Raji (cell line): ENCODE results near the gene FAM193A.

Source experiments
- POLR2A ChIP-seq: IDR thresholded peaks from 2 replicates; pipeline ENCODE4 v1.6.1; 2011; ENCODE audit warnings: low read depth, low read length, control low read depth; ENCODE audit not compliant: insufficient read depth

Gene FAM193A

DNA sequence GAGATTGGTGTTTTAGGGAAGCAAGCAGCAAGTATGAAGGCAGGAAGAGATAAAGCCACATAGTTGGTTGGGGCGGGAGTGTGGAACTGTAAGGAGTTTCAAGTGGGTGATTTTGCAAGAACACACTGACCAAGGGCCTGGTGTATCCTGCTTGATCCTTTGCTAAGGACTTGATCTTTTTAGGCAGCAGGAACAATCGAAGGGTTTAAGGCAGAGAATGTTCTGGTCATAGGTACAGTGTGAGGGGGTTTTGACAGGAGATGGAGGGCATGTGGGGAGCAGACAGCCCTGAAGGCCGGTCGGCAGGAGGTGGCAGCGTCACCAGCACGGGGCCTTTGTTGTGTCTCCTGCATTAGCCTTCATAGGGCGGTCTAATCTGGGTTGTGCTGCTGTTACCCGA is 54.7 kb downstream of the FAM193A start:
- no peak for TF ChIP-seq POLR2A

DNA sequence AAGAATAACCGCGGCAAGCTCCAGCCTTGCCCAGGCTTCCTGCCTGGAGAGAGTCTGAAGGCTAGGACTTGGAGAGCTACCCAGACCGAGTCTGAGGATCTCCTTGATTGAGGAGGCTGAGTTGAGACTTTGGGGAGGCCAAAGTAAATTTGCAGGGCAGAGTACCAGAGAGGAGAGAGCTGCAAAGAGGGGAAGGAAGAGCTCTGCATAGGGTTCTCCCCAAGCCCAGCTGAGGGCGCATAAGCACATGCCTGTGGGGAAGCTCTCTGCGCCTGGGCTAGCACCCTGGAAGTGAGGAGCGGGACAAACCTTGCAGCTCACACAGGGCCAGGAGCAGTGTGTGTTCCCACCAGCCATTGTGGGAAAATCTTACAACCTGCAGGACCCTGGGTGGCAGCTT is 56.1 kb downstream of the FAM193A start:
- no peak for TF ChIP-seq POLR2A

DNA sequence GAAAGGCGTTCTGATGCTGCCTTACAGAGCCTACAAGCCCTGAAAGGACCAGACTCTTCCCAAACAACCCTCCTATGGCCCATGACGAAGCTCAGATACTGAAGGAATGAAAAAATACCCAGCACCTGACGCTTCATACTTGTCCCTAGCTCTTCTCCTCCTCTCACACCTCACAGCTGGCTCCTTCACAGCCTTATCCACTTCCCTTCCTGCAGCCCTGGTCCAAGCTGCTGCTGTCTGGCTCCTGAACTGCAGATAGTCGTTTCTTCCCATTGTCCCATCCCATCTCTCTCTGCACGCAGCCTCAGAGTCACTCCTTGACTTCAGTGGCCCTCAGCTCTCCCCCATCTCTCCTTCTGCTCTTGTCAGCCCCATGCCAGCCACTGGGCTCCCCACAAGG is 56.6 kb downstream of the FAM193A start:
- no peak for TF ChIP-seq POLR2A

GRCh38 chr4:2595436-2595835 is 59.0 kb downstream of the FAM193A start:
- no peak for TF ChIP-seq POLR2A

DNA sequence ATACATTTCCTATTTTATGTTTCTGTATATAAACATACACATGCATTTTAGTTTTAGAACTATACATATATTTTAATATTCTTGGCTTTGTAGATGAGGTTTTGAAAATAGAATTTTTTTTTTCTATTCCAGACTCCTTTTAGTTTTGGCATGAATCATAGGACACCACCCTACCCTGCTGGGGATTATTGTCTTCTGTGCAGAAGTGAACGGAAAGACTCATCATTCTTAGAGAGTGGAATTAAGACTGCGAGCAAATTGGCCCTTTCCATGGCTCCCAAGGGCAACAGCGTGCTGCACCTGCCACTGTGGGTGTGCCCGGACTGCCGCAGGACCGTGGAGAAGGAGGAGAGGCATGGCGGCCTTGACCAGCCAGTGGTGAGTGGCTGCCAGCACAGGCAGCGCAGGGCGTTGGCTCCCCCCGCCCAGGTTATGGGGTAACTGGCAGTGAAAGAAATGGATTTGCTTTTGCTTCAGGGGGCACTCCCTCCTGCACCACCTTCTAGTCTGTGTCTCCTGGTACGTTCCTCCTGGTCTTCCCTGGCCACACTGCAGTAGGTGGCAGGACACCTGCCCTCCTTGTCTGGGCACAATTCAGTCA is 59.6 kb downstream of the FAM193A start:
- no peak for TF ChIP-seq POLR2A

- TF ChIP-seq POLR2A, result no peak
Measured at GRCh38 chr4:2596611-2597010, 60.2 kb downstream of the FAM193A start.

GRCh38 chr4:2598511-2599303 is 62.3 kb downstream of the FAM193A start:
- TF ChIP-seq POLR2A, result no peak

DNA sequence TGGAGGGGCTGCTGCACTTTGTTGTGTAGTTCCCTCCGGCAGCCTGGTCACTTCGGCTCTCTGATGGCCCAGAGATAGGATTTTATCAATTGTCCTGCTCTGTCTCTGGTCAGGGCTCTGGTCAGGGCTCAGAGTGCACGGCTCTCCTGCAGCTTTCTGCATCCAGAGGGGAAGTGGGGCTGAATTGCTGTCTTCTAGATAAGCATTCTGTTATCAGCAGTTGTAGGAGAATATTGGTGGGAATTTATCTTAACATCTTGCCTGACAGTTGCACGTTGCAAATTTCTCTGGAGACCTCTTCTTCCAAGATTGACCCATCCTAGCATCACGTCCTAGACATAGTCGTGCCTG is 62.8 kb downstream of the FAM193A start:
- TF ChIP-seq POLR2A, result no peak

- no peak for TF ChIP-seq POLR2A
Measured at GRCh38 chr4:2600878-2601277, 64.4 kb downstream of the FAM193A start.

DNA sequence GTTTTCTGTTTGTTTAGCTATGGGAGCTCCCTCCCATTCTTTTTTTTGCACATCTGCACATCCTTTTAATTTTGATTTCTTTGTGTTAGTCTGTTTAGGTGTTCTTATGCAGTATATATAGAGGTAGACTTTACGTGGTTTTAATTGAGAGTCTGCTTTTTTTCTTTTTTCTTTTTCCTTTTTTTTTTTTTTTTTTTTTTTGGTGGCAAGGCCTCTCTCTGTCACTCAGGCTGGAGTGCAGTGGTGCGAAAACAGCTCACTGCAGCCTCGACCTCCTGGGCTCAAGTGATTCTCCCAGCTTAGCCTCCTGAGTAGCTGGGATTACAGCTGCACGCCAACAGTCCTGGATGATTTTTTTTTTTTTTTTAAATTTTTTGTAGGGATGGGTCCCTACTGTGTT is 68.2 kb downstream of the FAM193A start:
- no peak for TF ChIP-seq POLR2A

DNA sequence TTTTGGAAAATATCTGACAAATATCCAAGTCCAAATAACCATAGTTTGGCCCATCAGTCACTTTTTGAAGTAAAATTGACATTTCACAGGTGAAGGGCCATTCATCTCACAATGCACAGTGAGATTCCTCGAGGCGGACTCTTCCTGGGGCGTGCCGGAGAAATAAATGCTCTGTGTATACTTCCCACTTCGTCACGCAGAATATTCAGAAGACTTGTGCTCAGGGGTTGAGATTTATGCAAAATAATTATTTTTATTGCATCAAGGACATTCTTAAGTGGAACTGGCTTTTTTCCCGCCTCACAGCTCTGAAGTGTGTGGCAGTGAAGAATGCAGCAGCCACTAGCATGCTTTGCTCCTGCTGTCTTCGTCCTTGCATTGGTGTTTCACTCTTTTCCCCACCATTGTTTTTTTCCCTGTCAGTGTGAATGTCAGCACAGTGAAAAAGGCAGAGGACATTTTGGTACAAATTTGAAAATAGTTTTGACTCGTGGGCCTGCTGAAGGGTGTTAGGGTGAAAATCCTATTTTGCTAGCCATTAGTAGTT is 70.6 kb downstream of the FAM193A start:
- TF ChIP-seq POLR2A, result no peak

GRCh38 chr4:2607822-2608221 is 71.4 kb downstream of the FAM193A start:
- no peak for TF ChIP-seq POLR2A

DNA sequence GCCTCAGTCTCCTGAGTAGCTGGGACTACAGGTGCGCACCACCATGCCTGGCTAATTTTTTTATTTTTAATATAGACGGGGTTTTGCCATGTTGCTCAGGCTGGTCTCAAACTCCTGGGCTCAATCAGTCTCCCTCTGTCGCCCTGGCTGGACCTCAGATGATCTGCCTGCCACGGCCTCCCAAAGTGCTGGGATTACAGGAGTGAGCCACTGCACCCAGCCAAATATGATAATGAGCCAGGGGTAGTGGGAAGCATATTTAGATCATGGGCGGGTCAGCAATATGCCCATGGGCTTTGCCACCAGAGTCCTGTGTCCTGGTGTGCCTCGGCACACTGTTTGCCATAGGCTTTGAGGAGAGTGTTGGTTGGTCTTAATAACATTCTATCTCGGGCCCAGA is 71.8 kb downstream of the FAM193A start:
- TF ChIP-seq POLR2A, result no peak

GRCh38 chr4:2615821-2616220 is 79.4 kb downstream of the FAM193A start:
- no peak for TF ChIP-seq POLR2A

DNA sequence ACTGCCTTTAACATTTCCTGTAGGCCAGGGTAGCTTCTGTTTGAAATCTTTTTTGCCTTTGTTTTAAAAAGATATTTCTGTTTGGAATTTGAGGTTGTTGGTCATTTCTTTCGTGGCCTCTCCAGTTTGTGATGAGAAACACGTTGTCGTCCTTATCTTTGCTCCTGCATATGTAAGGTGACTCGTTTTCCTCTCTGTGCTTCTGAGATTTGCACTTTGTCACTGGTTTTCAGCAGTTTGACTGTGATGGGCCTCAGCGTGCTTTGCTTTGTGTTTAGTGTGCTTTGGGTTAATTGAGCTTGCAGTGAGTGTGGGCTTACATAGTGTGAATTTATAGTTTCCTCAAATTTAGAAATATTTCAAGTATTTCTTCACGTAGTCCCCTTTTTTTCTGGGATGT is 81.5 kb downstream of the FAM193A start:
- no peak for TF ChIP-seq POLR2A

GRCh38 chr4:2619459-2619858 is 83.0 kb downstream of the FAM193A start:
- no peak for TF ChIP-seq POLR2A
